ENCODE results near the gene MAF.

MAF gene

GRCh38 chr16:79598063-79598347, 2.5 kb downstream of the MAF start:
- TF ChIP-seq CTCF (IDR thresholded peaks at IDR 0.05; ENCODE audit: control extremely low read depth, extremely low read depth, low read depth, missing control alignments) = no peak
- POLR2A ChIA-PET = no interaction called here
- no peak for DNase-seq (ENCODE audit: extremely low spot score)
- CTCF ChIA-PET = no interaction called here

DNA sequence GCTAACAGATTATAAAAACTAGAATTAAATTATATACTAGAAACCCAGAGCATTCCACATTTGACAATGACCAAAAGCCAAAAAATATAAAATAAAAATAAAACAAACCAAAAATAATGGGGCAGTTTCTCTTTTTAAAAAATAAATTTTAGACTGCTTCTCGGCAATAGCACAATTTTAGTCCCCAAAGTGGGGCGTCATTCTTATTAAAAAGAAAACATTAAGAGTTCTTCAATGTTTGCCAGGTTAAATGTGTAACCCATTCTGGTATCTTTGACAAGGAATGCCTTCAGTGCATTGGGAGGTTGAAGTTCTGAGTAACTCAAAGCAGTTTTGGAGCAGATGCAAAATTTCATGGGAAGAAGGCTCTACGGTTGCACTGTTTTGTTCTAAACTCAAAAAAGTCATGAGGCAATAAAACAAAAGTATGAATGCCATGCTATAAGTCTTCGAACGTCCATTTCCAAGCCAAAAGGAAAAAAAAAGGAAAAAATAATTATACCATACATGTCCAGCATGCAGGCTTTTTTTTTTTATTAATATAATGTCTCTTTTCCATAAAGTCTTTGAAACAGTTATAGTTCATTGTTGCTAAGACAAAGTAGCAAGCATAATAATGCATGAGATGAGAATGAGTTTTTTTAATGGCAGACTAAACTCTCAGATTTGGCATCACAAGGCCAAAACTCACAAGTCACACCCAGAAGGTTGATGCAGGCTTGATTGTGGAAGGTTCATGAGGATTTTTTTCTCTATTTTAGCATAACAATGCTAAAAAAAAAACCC, 3.1 kb downstream of the MAF start:
- no peak for DNase-seq (ENCODE audit: extremely low spot score)

DNA sequence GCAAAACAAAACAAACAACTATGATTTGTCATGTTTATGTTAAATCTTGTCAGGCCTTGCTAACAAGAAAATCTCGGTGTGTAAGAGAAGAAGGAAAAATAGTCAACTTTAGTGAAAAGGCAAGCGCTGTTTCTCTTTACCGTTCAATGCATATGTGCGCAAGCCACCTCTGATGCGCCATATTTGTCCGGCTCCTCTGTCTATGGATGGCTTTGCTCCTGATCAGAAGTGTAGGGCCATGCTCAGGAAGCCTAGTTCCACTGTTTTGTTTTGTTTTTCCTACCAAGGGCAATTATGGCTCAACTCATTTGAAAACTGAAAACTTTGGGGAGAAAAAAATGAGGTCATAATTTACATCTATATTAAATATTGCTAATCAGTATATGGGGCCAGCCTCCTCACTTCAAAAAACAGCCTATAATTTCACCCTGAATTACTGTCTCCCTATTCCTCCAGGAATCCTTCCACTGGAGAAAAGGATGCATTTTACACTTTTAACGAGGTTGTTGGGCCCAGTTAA, 4.5 kb downstream of the MAF start:
- ChIA-PET CTCF (no interaction called here), POLR2A (no interaction called here)
- no peak for TF ChIP-seq CTCF (IDR thresholded peaks at IDR 0.05; ENCODE audit: control extremely low read depth, extremely low read depth, low read depth, missing control alignments)
- DNase-seq (ENCODE audit: extremely low spot score) = no peak

More for the DNA sequence above, 3.1 kb downstream of the MAF start:
- ChIA-PET POLR2A (no interaction called here), CTCF (no interaction called here)
- no peak for TF ChIP-seq CTCF (IDR thresholded peaks at IDR 0.05; ENCODE audit: control extremely low read depth, extremely low read depth, low read depth, missing control alignments)

GRCh38 chr16:79595231-79595641, 5.3 kb downstream of the MAF start:
- ChIA-PET POLR2A (no interaction called here), CTCF (no interaction called here)
- DNase-seq (ENCODE audit: extremely low spot score) = no peak
- TF ChIP-seq CTCF (IDR thresholded peaks at IDR 0.05; ENCODE audit: control extremely low read depth, extremely low read depth, low read depth, missing control alignments) = no peak

DNA sequence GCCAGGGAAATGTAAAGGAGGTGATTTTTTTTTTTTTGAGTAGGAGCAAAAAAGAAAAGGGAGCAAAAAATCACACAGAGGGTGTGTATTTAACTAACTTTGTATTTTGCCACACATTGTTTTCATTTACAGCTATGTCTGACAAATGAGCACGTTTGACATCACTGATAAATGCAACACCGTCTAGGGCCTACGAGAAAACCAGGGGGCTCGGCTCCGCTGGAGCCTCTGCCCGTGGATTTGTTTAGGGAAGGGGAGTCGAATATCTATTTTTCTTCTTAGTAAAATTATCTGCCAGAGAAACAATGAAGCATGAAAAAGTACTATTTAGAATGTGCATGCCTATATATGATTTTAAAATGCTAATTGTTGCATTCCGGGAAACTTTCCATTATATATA, 6.8 kb downstream of the MAF start:
- CTCF ChIA-PET = no interaction called here
- no peak for DNase-seq (ENCODE audit: extremely low spot score)
- POLR2A ChIA-PET = no interaction called here
- TF ChIP-seq CTCF (IDR thresholded peaks at IDR 0.05; ENCODE audit: control extremely low read depth, extremely low read depth, low read depth, missing control alignments) = no peak

DNA sequence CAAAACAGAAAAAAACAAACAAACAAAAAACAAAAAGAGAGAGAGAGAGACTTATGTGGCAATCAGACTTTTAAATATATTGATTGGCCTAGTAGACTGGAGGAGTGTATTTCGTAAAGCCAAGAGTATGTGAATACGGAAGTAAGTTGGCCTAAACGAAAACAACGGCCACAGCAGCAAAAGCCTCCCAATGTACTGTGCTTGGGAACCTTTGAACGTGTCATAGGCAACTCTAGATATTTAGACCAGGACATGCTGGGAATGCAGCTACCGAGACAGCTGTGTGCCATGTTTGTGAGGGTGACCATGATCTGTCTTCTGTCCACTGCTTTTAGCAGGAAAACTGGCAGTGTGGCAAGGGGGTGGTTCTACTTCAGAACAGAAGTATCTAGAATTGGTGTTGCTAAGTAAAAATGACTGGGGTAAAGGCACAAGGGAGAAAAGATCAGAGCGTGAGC, 7.4 kb downstream of the MAF start:
- no peak for TF ChIP-seq CTCF (IDR thresholded peaks at IDR 0.05; ENCODE audit: control extremely low read depth, extremely low read depth, low read depth, missing control alignments)
- DNase-seq (ENCODE audit: extremely low spot score) = no peak
- ChIA-PET CTCF (no interaction called here), POLR2A (no interaction called here)
